Nephron progenitor cell (in vitro differentiated cells): ENCODE data around the gene NEURL1.

ENCODE experiments used
- DNase-seq: peaks from one replicate; pipeline ENCODE4 v3.0.0; 2021
- H3K27ac Mint-ChIP-seq: 2 replicates; pipeline ENCODE4 v1.8.0; 2021; ENCODE audit warnings: mild to moderate bottlenecking, moderate library complexity, mixed read lengths
- H3K27me3 Mint-ChIP-seq: 2 replicates; pipeline ENCODE4 v1.8.0; 2021; ENCODE audit warnings: mild to moderate bottlenecking, low read depth, mixed read lengths; ENCODE audit not compliant: poor library complexity
- H3K36me3 Mint-ChIP-seq: 2 replicates; pipeline ENCODE4 v1.8.0; 2021; ENCODE audit warnings: low read depth, mixed read lengths
- H3K4me1 Mint-ChIP-seq: 2 replicates; pipeline ENCODE4 v1.8.0; 2021; ENCODE audit warnings: mixed read lengths
- H3K4me3 Mint-ChIP-seq: 2 replicates; pipeline ENCODE4 v1.8.0; 2021; ENCODE audit warnings: mild to moderate bottlenecking, moderate library complexity, mixed read lengths
- H3K9me3 Mint-ChIP-seq: 2 replicates; pipeline ENCODE4 v1.8.0; 2021; ENCODE audit warnings: mild to moderate bottlenecking, moderate library complexity, mixed read lengths
- TF ChIP-seq, protein P1 (sequence below): fragments of 200-600 bp; sonication (generic); IDR thresholded peaks from 2 replicates; pipeline ENCODE4 v1.5.0; 2021; ENCODE audit warnings: antibody characterized with exemption

NEURL1 gene

DNA sequence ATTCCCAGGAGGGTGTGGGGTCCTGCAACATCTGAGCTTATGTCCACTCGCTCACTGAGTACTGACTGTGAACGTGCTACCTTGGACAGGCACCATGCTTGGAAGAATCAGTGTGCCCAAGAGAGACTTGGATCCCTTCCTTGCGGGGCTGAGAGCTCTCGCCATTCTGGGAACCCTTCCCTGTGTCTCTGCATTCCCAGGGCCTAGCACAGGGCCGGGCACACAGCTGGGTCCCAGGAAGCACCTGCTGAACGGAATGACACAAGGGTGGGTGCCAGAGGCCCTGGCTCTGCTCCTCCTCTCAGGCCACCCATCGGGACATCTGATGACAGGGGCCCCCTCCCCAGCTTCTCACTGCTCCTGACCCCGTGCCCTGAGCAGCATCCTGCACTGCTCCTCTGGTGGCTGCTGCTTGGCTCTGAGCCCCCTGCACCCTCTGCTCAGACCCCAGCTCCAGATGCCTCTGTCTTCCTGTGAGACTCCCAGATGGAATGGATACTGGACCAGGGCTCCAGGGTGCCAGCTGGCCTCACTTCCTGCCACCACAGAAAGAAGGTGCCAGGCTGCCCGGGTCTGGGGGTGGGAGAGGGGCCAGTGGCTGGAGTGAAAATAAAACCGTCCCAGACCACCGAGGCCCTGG, 129.6 kb downstream of the NEURL1 start:
- DNase-seq: no peak
- Mint-ChIP-seq H3K4me3 (no peak overlapping the region), H3K4me1 (peaks cover 12% of the 10 kb centered on the region), H3K36me3 (peaks cover 22% of the 10 kb centered on the region), H3K27ac (no peak overlapping the region), H3K27me3 (peaks cover 9% of the 10 kb centered on the region), H3K9me3 (no peaks in the 10 kb centered on the region)
- TF ChIP-seq, protein P1, sequence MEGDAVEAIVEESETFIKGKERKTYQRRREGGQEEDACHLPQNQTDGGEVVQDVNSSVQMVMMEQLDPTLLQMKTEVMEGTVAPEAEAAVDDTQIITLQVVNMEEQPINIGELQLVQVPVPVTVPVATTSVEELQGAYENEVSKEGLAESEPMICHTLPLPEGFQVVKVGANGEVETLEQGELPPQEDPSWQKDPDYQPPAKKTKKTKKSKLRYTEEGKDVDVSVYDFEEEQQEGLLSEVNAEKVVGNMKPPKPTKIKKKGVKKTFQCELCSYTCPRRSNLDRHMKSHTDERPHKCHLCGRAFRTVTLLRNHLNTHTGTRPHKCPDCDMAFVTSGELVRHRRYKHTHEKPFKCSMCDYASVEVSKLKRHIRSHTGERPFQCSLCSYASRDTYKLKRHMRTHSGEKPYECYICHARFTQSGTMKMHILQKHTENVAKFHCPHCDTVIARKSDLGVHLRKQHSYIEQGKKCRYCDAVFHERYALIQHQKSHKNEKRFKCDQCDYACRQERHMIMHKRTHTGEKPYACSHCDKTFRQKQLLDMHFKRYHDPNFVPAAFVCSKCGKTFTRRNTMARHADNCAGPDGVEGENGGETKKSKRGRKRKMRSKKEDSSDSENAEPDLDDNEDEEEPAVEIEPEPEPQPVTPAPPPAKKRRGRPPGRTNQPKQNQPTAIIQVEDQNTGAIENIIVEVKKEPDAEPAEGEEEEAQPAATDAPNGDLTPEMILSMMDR: no peak

DNA sequence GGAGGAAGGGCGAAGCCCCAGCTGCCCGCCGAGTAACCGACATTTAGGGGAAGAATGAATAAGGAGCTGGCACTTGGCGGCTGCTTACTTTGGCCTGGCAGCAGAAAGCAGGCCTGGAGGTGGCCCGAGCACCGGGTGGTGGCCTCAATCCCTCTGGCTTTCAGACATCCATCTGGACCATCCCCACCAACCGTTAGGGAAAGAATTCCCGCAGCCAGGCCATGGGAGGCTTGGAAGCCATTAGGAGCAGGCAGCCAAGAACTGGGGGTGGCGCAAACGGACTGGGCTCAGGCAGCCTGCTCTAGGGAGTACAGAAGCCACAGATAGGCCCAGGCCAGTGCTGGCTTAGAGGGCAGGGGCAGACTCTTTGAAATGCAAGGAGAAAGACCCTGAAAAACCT, 132.7 kb downstream of the NEURL1 start:
- no peak for DNase-seq
- Mint-ChIP-seq H3K4me1 (peaks cover 12% of the 10 kb centered on the region), H3K4me3 (no peak overlapping the region), H3K9me3 (no peaks in the 10 kb centered on the region), H3K27ac (no peak overlapping the region), H3K36me3 (peaks cover 21% of the 10 kb centered on the region), H3K27me3 (peaks cover 11% of the 10 kb centered on the region)
- TF ChIP-seq, protein P1: no peak

DNA sequence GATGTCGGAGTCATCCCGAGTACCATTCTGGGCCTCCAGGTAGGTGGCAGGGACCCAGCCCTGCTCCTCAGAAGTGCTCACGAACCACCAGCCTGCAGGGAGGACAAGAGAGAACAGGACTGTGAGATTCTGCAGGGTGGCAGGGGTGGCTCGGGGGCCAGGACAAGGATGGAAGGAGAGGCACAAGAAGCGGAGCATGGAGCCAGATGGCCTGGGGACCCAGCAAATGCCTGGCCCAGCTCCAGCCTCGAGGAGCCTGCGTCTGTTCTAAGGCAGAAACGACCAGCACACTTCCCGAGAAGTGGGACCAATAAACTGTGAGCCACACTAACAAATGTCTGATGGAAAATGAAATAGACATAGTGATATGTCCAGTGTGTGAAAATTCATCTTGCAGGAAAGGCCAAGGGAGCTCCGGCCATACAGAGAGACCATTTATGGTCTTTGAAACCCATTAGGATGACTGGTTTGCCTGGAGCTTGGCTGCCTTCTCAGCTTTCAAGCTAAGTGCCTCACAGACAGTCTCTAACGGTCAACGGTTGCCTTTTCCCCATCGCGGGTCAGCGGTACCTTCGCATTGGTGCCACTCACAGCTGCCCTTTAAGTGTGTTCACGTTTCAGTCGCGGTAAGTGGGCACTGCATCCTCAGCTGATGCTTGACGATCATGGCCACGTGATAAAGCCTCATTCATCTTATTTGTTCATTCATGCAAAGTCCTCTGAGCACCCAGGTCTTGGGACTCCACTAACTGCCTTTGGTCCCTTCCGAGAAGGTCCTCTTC, 133.8 kb downstream of the NEURL1 start:
- TF ChIP-seq, protein P1: no peak
- DNase-seq: no peak
- Mint-ChIP-seq H3K27me3 (peaks cover 11% of the 10 kb centered on the region), H3K36me3 (peaks cover 21% of the 10 kb centered on the region), H3K9me3 (no peaks in the 10 kb centered on the region), H3K4me1 (peaks cover 12% of the 10 kb centered on the region), H3K4me3 (no peak overlapping the region), H3K27ac (peak overlapping the region; percentile 40)

DNA sequence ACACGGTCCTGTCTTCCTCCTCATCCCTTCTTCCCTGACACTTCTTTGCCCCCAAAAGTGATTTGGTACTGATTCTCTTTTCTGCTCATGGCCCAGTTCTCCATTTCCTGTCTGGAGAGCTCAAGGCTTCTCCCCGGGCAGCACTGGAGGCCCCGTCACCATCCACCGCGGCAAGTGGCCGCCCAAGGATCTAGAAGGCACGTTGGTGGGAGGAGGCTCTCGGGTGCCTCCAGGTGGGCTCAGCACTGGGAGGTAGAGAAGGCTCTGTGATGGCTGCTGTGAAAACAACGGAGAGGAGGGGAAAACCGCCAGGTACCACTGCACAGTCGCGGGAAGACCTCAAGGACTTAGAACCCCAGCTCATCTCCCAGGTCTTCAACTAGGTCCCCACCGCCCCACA, 134.4 kb downstream of the NEURL1 start:
- TF ChIP-seq, protein P1: no peak
- Mint-ChIP-seq H3K4me3 (no peak overlapping the region), H3K9me3 (no peaks in the 10 kb centered on the region), H3K27ac (peak overlapping the region; percentile 40), H3K27me3 (peaks cover 11% of the 10 kb centered on the region), H3K4me1 (peaks cover 12% of the 10 kb centered on the region), H3K36me3 (peaks cover 21% of the 10 kb centered on the region)
- DNase-seq: no peak

DNA sequence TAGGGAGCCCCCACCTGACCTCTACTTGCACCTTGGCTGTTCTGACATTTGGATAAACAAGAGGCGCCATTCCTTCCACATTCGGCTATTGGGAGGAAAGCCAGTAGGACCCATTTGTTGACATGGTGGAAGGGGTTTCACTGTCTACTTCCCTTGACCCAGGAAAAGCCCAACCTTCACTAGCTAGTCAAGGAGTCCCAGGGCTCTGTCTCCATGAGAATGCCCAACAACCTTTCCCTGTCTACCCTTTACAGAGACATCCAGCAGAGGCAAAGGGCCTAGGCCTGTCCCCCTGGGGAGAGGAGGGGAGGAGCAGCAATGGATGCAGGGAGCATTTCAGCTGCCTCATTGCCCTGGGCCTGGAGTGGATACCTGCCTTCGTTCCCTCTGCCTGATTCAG, 136.1 kb downstream of the NEURL1 start:
- Mint-ChIP-seq H3K4me3 (no peak overlapping the region), H3K27ac (no peak overlapping the region), H3K27me3 (peaks cover 11% of the 10 kb centered on the region), H3K36me3 (peaks cover 21% of the 10 kb centered on the region), H3K9me3 (no peaks in the 10 kb centered on the region), H3K4me1 (peaks cover 14% of the 10 kb centered on the region)
- no peak for DNase-seq
- TF ChIP-seq, protein P1: no peak

DNA sequence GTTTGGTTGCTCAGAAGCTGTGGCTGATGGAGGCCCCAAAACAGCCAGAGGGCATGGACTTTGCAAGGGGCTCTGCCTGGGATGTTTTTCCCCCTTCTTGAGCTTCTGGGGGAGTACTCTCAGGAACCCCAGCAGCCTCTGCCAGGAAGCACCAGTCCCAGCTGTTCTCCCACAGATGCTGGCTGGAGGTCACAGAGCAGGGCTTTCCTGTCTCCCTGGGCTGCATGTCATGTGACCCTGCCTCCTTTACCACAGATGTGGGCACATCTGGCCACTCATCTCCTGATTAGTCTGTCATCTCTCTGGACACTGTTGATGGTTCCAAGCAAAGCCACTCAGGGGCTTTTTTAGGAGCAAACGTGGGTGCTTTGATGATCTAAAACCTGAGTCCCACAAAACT, 136.7 kb downstream of the NEURL1 start:
- peaks cover 11% of the 10 kb centered on the region for H3K27me3 Mint-ChIP-seq
- H3K9me3 Mint-ChIP-seq: no peaks in the 10 kb centered on the region
- H3K4me1 Mint-ChIP-seq: peaks cover 18% of the 10 kb centered on the region
- no peak for DNase-seq
- peaks cover 21% of the 10 kb centered on the region for H3K36me3 Mint-ChIP-seq
- no peak overlapping the region for H3K27ac Mint-ChIP-seq
- no peak overlapping the region for H3K4me3 Mint-ChIP-seq
- TF ChIP-seq, protein P1: no peak
